Measurements from ENCODE around the gene SMIM35. TPM values are rescaled to one million over a fixed set of nuclear protein-coding genes. Genes with fewer than 3 reads are reported as not detected.

Gene SMIM35
- total and polyA plus RNA-seq, 9 donors = 0.08 TPM; not detected in 8

GRCh38 chr11:118000850-118001228 lies 85.9 kb downstream of the SMIM35 start:
- Histone ChIP-seq H3K27ac (no peak overlapping the region), H3K9me3 (no peaks in the 10 kb centered on the region), H3K4me1 (ENCODE audit: insufficient read depth) (peaks cover 3% of the 10 kb centered on the region), H3K27me3 (no peaks in the 10 kb centered on the region), H3K4me3 (no peak overlapping the region), H3K36me3 (no peaks in the 10 kb centered on the region)
- intact Hi-C loops (cut with DNase I) = no loop called here
- no peak for DNase-seq
- TF ChIP-seq POLR2A (IDR thresholded peaks at IDR 0.05) (no peak), EP300 (IDR thresholded peaks at IDR 0.05) (no peak)
- TF ChIP-seq, protein P1, sequence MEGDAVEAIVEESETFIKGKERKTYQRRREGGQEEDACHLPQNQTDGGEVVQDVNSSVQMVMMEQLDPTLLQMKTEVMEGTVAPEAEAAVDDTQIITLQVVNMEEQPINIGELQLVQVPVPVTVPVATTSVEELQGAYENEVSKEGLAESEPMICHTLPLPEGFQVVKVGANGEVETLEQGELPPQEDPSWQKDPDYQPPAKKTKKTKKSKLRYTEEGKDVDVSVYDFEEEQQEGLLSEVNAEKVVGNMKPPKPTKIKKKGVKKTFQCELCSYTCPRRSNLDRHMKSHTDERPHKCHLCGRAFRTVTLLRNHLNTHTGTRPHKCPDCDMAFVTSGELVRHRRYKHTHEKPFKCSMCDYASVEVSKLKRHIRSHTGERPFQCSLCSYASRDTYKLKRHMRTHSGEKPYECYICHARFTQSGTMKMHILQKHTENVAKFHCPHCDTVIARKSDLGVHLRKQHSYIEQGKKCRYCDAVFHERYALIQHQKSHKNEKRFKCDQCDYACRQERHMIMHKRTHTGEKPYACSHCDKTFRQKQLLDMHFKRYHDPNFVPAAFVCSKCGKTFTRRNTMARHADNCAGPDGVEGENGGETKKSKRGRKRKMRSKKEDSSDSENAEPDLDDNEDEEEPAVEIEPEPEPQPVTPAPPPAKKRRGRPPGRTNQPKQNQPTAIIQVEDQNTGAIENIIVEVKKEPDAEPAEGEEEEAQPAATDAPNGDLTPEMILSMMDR (IDR thresholded peaks at IDR 0.05) = no peak
- 97 to 100% (median 100%) methylated on average over 1 of the region's 1 CpG for WGBS, 3 donors

DNA sequence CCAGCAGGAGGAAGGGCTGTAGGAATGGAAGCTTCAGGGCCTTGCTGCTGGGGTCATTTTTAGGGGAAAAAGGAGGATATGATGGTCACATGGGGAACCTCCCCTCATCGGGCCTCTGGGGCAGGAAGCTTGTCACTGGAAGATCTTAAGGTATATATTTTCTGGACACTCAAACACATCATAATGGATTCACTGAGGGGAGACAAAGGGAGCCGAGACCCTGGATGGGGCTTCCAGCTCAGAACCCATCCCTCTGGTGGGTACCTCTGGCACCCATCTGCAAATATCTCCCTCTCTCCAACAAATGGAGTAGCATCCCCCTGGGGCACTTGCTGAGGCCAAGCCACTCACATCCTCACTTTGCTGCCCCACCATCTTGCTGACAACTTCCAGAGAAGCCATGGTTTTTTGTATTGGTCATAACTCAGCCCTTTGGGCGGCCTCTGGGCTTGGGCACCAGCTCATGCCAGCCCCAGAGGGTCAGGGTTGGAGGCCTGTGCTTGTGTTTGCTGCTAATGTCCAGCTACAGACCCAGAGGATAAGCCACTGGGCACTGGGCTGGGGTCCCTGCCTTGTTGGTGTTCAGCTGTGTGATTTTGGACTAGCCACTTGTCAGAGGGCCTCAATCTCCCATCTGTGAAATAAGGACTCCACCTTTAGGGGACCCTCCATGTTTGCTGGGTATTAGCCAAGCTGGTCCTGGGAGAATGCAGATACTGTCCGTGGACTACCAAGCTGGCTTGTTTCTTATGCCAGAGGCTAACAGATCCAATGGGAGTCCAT lies 86.5 kb downstream of the SMIM35 start:
- no peak overlapping the region for H3K27ac ChIP-seq
- no peaks in the 10 kb centered on the region for H3K9me3 ChIP-seq
- 90 to 93% (median 92%) methylated on average over 4 of the region's 4 CpGs for WGBS, 3 donors
- intact Hi-C loops (cut with DNase I) = no loop called here
- TF ChIP-seq POLR2A (IDR thresholded peaks at IDR 0.05) (no peak), EP300 (IDR thresholded peaks at IDR 0.05) (no peak)
- TF ChIP-seq, protein P1 (IDR thresholded peaks at IDR 0.05) = no peak
- DNase-seq = no peak
- no peaks in the 10 kb centered on the region for H3K27me3 ChIP-seq
- H3K4me3 ChIP-seq = no peak overlapping the region
- H3K36me3 ChIP-seq = no peaks in the 10 kb centered on the region
- peaks cover 3% of the 10 kb centered on the region for H3K4me1 ChIP-seq (ENCODE audit: insufficient read depth)

DNA sequence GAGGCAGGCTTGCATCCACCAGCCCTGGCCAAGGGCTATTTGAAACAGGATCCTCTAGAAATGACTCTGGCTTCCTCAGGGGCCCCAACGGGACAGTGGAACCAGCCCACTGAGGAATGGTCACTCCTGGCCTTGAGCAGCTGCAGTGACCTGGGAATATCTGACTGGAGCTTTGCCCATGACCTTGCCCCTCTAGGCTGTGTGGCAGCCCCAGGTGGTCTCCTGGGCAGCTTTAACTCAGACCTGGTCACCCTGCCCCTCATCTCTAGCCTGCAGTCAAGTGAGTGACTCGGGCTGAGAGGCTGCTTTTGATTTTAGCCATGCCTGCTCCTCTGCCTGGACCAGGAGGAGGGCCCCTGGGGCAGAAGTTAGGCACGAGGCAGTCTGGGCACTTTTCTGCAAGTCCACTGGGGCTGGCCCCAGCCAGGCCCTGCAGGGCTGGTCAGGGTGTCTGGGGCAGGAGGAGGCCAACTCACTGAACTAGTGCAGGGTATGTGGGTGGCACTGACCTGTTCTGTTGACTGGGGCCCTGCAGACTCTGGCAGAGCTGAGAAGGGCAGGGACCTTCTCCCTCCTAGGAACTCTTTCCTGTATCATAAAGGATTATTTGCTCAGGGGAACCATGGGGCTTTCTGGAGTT lies 87.3 kb downstream of the SMIM35 start:
- no peak for DNase-seq
- TF ChIP-seq POLR2A (IDR thresholded peaks at IDR 0.05) (no peak), EP300 (IDR thresholded peaks at IDR 0.05) (no peak)
- TF ChIP-seq, protein P1 (IDR thresholded peaks at IDR 0.05) = no peak

GRCh38 chr11:117998664-117999353 lies 88.0 kb downstream of the SMIM35 start:
- TF ChIP-seq EP300 (IDR thresholded peaks at IDR 0.05) (no peak), POLR2A (IDR thresholded peaks at IDR 0.05) (no peak)
- TF ChIP-seq, protein P1 (IDR thresholded peaks at IDR 0.05) = no peak
- no peak overlapping the region for H3K4me3 ChIP-seq
- no peaks in the 10 kb centered on the region for H3K9me3 ChIP-seq
- peaks cover 3% of the 10 kb centered on the region for H3K4me1 ChIP-seq (ENCODE audit: insufficient read depth)
- no peaks in the 10 kb centered on the region for H3K27me3 ChIP-seq
- DNase-seq = no peak
- H3K36me3 ChIP-seq = no peaks in the 10 kb centered on the region
- H3K27ac ChIP-seq = no peak overlapping the region
- WGBS, 3 donors = 81 to 93% (median 87%) methylated on average over 10 of the region's 10 CpGs
- intact Hi-C loops (cut with DNase I) = no loop called here

More for the DNA sequence above, 87.3 kb downstream of the SMIM35 start:
- 65 to 86% (median 79%) methylated on average over 3 of the region's 3 CpGs for WGBS, 3 donors
- H3K36me3 ChIP-seq = no peaks in the 10 kb centered on the region
- H3K4me1 ChIP-seq (ENCODE audit: insufficient read depth) = peaks cover 3% of the 10 kb centered on the region
- no peak overlapping the region for H3K4me3 ChIP-seq
- no peak overlapping the region for H3K27ac ChIP-seq
- no peaks in the 10 kb centered on the region for H3K9me3 ChIP-seq
- intact Hi-C loops (cut with DNase I) = no loop called here
- H3K27me3 ChIP-seq = no peaks in the 10 kb centered on the region
